HCT116 (cell line): ENCODE measurements around the gene C2.

Source experiments
- EZH2 ChIP-seq: fragments of 200-600 bp; sonication (generic); IDR thresholded peaks from 2 replicates; pipeline ENCODE4 v1.6.1; 2017; ENCODE audit warnings: antibody characterized with exemption, mixed run types
- EZH2phosphoT487 ChIP-seq: fragments of 200-600 bp; IDR thresholded peaks from 2 replicates; pipeline ENCODE4 v1.6.1; 2018; ENCODE audit warnings: antibody characterized with exemption, borderline replicate concordance
- POLR2A ChIP-seq: IDR thresholded peaks from 2 replicates; pipeline ENCODE4 v1.7.0; 2011; ENCODE audit warnings: borderline replicate concordance; ENCODE audit not compliant: insufficient read depth, insufficient read length; ENCODE audit errors: extremely low read depth
- RAD21 ChIP-seq: IDR thresholded peaks from 2 replicates; pipeline ENCODE4 v1.6.1; 2012; ENCODE audit warnings: low read depth, mild to moderate bottlenecking
- ZNF274 ChIP-seq: fragments of 200-500 bp; sonication (Bioruptor generic); IDR thresholded peaks from 2 replicates; pipeline ENCODE4 v1.6.1; 2014; ENCODE audit warnings: mild to moderate bottlenecking, low read depth, low read length, inconsistent platforms
- TF ChIP-seq, protein P1 (sequence below), 3 experiments: fragments of 200-600 bp in 1 of 3; sonication (generic) in 1 of 3; IDR thresholded peaks in 2 of 3; conservative IDR thresholded peaks in 1 of 3; 2 replicates each; pipeline ENCODE4 v1.5.1; 2012 to 2017; ENCODE audit warnings: low read depth in 2 of 3, low read length in 2 of 3, antibody characterized with exemption in 1 of 3, borderline replicate concordance in 1 of 3, control low read depth in 1 of 3, mild to moderate bottlenecking in 1 of 3, mixed read lengths in 1 of 3, mixed run types in 1 of 3, moderate library complexity in 1 of 3; ENCODE audit not compliant: insufficient read depth in 1 of 3
- TF ChIP-seq, protein P2 (sequence below): IDR thresholded peaks from 2 replicates; pipeline ENCODE4 v1.6.1; 2012; ENCODE audit warnings: low read depth

DNA sequence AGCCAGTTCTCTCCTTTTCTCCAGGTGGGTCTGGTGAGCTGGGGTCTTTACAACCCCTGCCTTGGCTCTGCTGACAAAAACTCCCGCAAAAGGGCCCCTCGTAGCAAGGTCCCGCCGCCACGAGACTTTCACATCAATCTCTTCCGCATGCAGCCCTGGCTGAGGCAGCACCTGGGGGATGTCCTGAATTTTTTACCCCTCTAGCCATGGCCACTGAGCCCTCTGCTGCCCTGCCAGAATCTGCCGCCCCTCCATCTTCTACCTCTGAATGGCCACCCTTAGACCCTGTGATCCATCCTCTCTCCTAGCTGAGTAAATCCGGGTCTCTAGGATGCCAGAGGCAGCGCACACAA, 17.6 kb downstream of the C2 start:
- TF ChIP-seq POLR2A (no peak), ZNF274 (no peak), EZH2phosphoT487 (no peak), EZH2 (no peak), RAD21 (no peak)
- TF ChIP-seq, protein P1, sequence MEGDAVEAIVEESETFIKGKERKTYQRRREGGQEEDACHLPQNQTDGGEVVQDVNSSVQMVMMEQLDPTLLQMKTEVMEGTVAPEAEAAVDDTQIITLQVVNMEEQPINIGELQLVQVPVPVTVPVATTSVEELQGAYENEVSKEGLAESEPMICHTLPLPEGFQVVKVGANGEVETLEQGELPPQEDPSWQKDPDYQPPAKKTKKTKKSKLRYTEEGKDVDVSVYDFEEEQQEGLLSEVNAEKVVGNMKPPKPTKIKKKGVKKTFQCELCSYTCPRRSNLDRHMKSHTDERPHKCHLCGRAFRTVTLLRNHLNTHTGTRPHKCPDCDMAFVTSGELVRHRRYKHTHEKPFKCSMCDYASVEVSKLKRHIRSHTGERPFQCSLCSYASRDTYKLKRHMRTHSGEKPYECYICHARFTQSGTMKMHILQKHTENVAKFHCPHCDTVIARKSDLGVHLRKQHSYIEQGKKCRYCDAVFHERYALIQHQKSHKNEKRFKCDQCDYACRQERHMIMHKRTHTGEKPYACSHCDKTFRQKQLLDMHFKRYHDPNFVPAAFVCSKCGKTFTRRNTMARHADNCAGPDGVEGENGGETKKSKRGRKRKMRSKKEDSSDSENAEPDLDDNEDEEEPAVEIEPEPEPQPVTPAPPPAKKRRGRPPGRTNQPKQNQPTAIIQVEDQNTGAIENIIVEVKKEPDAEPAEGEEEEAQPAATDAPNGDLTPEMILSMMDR (IDR thresholded peaks at IDR 0.05 in 2 of 3, conservative IDR thresholded peaks at IDR 0.05 in 1 of 3; ENCODE audit: borderline replicate concordance in 1 of 3, insufficient read depth in 1 of 3, low read depth in 2 of 3, low read length in 2 of 3) = no peak
- TF ChIP-seq, protein P2, sequence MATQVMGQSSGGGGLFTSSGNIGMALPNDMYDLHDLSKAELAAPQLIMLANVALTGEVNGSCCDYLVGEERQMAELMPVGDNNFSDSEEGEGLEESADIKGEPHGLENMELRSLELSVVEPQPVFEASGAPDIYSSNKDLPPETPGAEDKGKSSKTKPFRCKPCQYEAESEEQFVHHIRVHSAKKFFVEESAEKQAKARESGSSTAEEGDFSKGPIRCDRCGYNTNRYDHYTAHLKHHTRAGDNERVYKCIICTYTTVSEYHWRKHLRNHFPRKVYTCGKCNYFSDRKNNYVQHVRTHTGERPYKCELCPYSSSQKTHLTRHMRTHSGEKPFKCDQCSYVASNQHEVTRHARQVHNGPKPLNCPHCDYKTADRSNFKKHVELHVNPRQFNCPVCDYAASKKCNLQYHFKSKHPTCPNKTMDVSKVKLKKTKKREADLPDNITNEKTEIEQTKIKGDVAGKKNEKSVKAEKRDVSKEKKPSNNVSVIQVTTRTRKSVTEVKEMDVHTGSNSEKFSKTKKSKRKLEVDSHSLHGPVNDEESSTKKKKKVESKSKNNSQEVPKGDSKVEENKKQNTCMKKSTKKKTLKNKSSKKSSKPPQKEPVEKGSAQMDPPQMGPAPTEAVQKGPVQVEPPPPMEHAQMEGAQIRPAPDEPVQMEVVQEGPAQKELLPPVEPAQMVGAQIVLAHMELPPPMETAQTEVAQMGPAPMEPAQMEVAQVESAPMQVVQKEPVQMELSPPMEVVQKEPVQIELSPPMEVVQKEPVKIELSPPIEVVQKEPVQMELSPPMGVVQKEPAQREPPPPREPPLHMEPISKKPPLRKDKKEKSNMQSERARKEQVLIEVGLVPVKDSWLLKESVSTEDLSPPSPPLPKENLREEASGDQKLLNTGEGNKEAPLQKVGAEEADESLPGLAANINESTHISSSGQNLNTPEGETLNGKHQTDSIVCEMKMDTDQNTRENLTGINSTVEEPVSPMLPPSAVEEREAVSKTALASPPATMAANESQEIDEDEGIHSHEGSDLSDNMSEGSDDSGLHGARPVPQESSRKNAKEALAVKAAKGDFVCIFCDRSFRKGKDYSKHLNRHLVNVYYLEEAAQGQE = no peak
